Left colon (tissue), 2 donors: ENCODE data around the gene EIF2S2. TPM values are rescaled to one million over a fixed set of nuclear protein-coding genes. Genes with fewer than 3 reads are reported as not detected.
"Not testable (repeated sequence)": the region's sequence is repeated elsewhere in the genome, so short reads cannot be mapped to it uniquely, and the experiment has no call there.

Experiments used
- ATAC-seq: fragments of 200-7000 bp; cut with Tn5 transposase; one replicate; pipeline ENCODE4 v1.9.1; 2020; ENCODE audit warnings: mild to moderate bottlenecking, moderate library complexity
- DNase-seq, 2 donors: peaks; one replicate each; pipeline ENCODE4 v3.0.0-alpha.2; 2020
- intact Hi-C, 2 donors: fragments of 100-400 bp; cut with DNase I in 1 of 2; cut with micrococcal nuclease in 1 of 2; formaldehyde crosslinking; loops; one replicate each; pipeline versions ENCODE4 v1.11.2 to v1.14.0; 2022; cut with DNase I, micrococcal nuclease
- long read RNA-seq: library from polyadenylated mRNA; unstranded; transcript quantifications from one replicate; pipeline ENCODE4 v2.0.0, GENCODE V29; 2021
- total RNA-seq, 2 donors: library from RNA; stranded (reverse); fragmentation: NEBNext Ultra II Directional; extraction: Animal tissue kit (Norgen Biotek cat#: 25700); gene quantifications; one replicate each; pipeline ENCODE4 v1.2.1, GENCODE V29; 2021
- donor health status: DM: no; HTN: no; CAD: no.
- donor health status: DM: yes; HTN: yes; CAD: no.

Gene EIF2S2, protein sequence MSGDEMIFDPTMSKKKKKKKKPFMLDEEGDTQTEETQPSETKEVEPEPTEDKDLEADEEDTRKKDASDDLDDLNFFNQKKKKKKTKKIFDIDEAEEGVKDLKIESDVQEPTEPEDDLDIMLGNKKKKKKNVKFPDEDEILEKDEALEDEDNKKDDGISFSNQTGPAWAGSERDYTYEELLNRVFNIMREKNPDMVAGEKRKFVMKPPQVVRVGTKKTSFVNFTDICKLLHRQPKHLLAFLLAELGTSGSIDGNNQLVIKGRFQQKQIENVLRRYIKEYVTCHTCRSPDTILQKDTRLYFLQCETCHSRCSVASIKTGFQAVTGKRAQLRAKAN
- 10 to 100 TPM; 39.8 to 51.1 TPM for total RNA-seq
- long read RNA-seq, transcript EIF2S2-201 (9 exons, 2,656 nt), result major isoform, 63 of 93 reads
- long read RNA-seq, partial matches to known transcripts, result 24 of 93 reads
- long read RNA-seq, other reads (novel, unspliced or antisense), result 6 of 93 reads

DNA sequence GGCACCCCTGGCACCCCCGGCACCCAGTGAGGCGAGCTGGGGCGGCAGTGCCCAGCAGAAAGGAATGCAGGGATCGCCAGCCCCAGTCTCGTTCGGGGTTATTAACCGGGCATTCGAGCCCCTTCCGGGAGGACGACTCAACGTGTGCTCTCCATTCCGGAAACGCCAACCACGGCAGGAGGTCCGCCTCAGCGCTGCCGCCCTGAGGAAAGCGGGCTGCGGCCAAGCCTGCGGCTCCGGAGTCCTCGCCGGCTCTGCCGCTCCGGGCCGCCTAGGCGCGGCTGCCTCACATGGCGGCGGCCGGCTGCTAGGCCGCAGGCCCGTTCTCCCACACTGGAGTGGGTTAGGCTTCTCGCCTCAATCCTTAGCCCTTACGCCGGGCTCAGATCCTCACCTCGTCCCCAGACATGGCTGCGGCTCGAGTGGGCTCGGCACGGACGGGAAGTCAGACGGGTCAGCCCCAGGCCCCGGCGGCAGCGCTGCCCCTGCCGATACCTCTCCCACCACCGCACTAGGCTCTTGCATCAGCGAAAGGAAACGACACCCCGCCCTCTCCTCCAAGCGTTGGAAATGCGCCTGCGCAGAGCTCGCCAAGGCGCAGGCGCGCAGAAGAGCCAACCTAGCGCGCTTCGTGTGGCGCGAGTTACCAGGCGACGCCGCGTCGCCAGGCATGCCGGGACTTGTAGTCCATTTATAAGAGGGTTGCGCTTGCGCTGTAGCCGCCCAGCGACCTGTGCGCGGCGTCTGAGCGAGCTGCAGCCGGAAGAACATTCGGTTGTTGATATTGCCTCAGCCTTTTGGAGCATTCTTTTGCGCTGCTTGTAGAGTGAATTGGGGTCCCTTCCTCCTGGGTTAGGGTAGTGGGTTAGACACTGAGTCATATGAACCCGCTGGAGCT is at the start of gene EIF2S2:
EIF2S2 (minus strand) TSS at position 542 of the 898 bp plus-strand sequence; CDS start at position 409, 133 bp downstream.
- DNase-seq (peak; percentile 97), ATAC-seq (peak; percentile 88)
- intact Hi-C loops, result no loop called here

DNA sequence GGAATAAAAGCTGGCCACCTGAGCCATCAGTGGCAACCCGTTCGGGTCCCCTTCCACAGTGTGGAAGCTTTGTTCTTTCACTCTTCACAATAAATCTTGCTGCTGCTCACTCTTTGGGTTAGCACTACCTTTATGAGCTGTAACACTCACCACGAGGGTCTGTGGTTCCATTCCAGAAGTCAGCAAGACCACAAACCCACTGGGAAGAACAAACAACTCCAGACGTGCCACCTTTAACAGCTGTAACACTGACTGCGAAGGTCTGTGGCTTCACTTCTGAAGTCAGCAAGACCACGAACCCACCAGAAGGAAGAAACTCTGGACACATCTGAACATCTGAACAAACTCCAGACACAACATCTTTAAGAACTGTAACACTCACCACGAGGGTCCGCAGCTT is 45.7 kb upstream of the EIF2S2 start:
- ATAC-seq, intact Hi-C loops, DNase-seq: not testable (repeated sequence)

DNA sequence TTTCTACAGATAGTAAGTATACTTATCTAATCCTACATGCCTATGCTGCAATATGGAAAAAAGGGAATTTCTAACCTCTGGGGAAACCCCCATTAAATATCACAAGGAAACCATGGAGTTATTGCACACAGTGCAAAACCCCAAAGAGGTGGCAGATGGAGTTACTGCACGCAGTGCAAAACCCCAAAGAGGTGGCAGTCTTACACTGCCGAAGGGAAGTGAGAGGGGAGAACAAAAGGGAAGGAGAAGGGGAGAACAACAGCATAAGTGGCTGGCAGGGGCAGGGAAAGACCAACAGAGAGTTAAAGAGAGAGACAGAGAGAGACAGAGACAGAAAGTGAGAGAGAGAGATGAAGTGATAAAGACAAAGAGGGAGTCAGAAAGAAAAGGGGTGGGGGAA is 43.8 kb upstream of the EIF2S2 start:
- no peak for ATAC-seq
- intact Hi-C loops, result no loop called here

DNA sequence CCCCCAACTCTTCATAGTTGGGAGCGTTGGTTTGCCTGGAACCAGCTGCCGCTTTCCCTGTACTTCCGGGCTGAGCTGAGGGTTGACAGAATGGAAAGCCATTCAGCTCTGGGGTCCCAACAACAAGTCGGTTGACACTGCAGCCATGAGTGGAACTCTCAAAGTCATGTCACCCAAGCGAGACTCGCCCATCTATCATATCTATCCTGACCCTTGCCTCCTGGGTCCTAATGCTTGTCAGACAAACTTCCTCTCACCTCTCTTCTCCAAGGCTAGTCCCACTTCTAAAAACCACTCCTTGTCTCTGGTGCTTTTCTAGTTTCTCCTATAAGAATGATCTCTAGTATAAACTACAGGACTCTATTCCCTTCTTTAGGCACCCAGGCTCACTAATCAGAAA is 41.1 kb upstream of the EIF2S2 start:
- ATAC-seq, DNase-seq, intact Hi-C loops: not testable (repeated sequence)

More for the DNA sequence above, 43.8 kb upstream of the EIF2S2 start:
- DNase-seq, result no peak

DNA sequence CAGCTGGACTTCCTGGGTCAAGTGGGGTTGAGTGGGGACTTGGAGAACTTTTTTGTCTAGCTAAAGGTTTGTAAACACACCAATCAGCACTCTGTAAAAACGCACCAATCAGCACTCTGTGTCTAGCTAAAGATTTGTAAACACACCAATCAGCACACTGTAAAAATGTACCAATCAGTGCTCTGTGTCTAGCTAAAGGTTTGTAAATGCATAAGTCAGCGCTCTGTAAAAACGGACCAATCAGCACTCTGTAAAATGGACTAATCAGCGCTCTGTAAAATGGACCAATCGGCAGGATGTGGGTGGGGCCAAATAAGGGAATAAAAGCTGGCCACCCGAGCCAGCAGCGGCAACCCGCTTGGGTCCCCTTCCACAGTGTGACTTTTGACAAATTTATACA is 40.0 kb upstream of the EIF2S2 start:
- intact Hi-C loops, DNase-seq, ATAC-seq: not testable (repeated sequence)

DNA sequence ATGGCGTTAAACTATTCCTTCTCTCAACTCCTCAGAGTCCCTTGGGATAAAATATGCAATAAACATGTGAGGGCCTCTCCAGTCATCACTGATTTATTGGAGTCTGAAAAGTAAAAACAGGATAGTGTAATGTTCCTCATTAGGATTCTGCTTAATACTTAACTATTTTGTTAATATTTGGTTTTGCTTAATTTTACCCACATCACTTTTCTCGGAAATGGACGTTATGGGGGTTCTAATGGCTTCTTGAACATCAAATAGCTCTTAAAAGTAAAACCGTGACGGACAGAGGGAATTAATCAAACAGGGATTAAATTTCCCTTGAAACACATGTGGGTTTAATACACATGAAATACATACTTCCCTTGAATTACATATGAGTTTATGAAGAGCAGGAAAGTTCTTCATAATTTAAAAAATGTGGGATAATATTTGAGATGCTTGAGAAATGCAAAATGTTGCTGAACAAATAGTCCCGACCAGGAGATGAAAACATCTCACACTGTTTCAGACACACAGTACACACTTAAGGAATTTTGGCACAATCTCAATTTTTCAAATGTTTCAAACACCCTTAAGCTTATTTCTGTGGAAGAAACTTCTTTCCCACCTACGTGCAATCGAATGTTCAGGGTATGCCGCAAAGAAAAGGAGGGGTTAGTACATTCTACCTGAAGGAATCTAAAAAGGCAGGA is 38.4 kb upstream of the EIF2S2 start:
- DNase-seq (no peak), ATAC-seq (no peak)
- intact Hi-C loops, result no loop called here

DNA sequence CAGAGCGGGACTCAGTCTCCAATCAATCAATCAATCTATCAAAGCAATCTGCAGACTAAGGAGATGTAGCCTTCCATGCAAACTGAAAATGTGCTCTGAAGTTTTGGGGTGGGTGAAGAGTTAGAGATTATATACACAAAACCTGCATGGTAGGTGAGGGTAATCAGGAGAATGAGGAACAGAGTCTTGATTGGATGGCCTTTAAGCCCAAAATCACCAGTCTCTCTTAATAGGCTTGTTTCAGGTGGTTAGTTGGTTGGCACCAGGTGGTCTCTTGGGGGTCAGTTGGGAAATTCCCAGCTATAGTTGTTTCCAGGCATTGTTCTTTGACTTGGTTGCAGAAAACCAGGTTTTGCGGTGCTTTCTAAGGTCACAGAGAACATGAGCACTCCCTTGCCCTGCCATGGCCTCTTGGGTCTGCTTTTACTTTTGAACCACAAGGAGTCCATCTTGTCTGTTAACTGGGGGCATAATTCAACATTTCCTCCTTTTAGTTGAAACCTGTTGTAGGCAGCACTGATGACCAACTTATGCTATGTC is 33.3 kb upstream of the EIF2S2 start:
- no peak for DNase-seq
- intact Hi-C loops, result no loop called here
- no peak for ATAC-seq

DNA sequence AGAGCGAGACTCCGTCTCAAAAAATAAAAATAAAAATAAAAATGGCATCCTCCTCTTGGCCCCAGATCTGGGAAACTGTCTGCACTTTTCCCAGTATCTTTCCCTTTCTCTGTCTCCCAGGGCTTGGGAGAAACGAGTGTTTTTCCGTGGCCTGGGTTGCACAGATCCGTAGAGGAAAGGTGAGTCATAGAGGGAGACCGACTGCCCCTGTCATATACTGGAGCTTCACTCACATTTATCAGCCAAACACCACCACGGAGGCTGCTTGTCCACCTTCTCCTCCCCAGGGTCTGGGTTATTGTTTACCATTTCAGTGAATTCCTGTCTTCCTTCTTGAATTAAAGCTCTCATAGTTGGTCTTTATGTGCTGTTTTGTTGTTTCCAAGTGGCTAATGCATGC is 31.9 kb upstream of the EIF2S2 start:
- ATAC-seq, result no peak
- DNase-seq, result no peak
- intact Hi-C loops, result no loop called here

DNA sequence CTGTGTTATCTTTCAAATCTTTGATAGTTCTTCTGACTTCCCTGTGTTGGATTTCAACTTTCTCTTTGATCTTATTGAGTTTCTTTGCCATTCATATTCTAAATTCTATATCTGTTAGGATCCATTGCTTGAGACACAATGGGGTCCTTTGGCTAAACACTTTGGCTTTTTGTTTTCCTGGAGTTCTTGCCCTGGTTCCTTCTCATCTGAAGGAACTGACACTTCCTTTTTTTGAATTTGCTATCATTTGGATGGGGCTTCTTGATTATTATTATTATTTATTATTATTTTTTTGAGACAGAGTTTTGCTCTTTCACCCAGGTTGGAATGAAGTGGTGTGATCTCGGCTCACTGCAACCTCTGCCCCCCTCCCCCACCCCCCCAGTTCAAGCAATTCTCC is 30.1 kb upstream of the EIF2S2 start:
- intact Hi-C loops, result no loop called here
- no peak for DNase-seq
- no peak for ATAC-seq

DNA sequence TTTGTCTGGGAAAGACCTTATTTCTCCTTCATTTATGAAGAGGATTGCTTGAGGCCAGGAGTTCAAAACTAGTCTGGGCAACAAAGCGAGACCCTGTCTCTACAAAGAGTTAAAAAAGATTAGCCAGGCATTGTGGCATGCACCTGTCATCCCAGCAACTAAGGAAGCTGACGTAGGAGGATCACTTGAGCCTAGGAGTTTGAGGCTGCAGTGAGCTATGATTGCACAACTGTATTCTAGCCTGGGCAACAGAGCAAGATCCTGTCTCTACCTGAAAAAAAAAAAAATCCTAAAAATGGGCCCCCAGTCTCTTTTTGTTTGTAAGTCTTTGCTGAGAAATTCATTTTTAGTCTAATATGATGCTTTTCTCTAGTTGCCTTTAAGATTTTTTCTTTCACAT is 29.2 kb upstream of the EIF2S2 start:
- intact Hi-C loops, result no loop called here
- DNase-seq, result no peak
- no peak for ATAC-seq

DNA sequence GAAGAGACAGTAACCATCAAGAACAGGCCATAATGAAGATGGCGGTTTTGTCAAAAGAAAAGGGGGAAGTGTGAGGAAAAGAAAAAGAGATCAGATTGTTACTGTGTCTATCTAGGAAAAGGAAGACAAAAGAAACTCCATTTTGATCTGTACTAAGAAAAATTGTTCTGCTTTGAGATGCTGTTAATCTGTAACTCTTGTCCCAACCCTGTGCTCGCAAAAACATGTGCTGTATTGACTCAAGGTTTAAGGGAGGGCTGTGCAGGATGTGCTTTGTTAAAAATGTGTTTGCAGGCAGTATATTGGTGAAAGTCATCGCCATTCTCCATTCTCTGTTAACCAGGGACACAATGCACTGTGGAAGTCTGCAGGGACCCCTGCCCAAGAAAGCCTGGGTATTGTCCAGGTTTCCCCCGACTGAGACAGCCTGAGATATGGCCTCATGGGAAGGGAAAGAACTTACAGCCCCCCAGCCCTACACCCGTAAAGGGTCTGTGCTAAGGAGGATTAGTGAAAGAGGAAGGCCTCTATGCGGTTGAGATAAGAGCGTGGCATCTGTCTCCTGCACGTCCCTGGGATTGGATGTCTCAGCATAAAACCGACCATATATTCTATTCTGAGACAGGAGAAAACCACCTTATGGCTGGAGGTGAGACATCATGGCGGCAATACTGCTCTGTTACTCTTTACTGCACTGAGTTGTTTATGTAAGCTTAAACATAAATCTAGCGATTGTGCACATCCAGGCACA is 23.7 kb upstream of the EIF2S2 start:
- intact Hi-C loops, DNase-seq, ATAC-seq: not testable (repeated sequence)

DNA sequence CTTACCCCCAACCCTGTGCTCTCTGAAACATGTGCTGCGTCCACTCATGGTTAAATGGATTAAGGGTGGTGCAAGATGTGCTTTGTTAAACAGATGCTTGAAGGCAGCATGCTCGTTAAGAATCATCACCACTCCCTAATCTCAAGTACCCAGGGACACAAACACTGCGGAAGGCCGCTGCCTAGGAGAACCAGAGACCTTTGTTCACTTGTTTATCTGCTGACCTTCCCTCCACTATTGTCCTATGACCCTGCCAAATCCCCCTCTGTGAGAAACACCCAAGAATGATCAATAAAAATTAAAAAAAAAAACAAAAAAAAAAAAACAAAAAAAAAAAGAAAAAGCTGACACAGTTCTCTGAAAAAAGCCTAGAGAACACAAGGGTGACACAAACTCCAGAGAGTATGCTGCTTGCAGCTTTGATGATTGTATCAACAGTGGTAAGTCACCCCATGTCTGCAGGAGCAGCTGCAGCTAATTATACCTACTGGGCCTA is 21.4 kb upstream of the EIF2S2 start:
- intact Hi-C loops, DNase-seq, ATAC-seq: not testable (repeated sequence)

DNA sequence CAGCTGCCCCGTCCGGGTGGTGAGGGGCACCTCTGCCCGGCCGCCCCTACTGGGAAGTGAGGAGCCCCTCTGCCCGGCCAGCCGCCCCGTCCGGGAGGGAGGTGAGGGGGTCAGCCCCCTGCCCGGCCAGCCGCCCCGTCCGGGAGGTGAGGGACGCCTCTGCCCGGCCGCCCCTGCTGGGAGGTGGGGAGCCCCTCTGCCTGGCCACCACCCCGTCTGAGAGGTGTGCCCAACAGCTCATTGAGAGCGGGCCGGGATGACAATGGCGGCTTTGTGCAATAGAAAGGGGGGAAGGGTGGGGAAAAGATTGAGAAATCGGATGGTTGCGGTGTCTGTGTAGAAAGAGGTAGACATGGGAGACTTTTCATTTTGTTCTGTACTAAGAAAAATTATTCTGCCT is 20.9 kb upstream of the EIF2S2 start:
- DNase-seq, ATAC-seq, intact Hi-C loops: not testable (repeated sequence)

DNA sequence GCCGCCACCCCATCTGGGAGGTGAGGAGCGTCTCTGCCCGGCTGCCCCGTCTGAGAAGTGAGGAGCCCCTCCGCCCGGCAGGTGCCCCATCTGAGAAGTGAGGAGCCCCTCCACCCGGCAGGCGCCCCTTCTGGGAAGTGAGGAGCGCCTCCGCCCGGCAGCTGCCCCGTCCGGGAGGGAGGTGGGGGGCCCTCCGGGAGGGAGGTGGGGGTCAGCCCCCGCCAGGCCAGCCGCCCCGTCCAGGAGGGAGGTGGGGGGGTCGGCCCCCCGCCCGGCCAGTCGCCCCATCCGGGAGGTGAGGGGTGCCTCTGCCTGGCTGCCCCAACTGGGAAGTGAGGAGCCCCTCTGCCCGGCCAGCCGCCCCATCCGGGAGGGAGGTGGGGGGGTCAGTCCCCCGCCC is 20.4 kb upstream of the EIF2S2 start:
- intact Hi-C loops, DNase-seq, ATAC-seq: not testable (repeated sequence)

DNA sequence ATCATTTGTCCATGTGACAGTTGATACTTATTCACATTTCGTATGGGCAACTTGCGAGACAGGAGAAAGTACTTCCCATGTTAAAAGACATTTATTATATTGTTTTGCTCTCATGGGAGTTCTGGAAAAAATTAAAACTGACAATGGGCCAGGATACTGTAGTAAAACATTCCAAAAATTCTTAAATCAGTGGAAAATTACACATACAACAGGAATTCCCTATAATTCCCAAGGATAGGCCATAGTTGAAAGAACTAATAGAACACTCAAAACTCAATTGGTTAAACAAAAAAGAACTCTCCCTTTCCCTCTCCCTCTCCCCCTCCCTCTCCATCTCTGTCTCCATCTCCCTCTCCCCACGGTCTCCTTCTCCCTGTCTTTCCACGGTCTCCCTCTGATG is 19.4 kb upstream of the EIF2S2 start:
- ATAC-seq (no peak), DNase-seq (no peak)
- intact Hi-C loops, result no loop called here

DNA sequence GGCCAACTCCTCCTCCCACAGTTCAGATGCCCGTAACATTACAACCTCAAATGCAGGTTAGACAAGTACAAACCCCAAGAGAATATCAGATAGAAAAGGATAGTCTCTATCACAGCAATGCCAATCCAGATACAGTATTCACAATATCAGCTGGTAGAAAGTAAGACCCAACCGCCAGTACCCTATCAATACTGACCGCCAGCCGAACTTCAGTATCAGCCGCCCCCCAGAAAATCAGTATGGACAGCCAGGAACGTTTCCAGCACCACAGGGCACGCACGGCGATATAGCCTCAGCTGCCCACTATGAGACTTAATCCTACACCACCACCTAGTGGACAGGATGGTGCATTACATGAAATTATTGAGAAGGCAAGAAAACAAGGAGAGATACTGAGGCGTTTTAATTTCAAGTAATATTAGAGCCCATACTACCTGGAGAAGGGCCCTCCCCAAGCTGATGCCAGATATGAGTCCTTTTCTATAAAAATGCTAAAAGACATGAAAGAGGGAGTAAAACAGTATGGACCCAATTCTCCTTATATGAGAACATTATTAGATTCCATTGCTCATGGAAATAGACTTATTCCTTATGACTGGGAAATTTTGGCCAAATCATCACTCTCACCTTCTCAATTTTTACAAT is 17.6 kb upstream of the EIF2S2 start:
- DNase-seq (peak; percentile 30 to 42), ATAC-seq (peak; percentile 87)
- intact Hi-C loops, result no loop called here

DNA sequence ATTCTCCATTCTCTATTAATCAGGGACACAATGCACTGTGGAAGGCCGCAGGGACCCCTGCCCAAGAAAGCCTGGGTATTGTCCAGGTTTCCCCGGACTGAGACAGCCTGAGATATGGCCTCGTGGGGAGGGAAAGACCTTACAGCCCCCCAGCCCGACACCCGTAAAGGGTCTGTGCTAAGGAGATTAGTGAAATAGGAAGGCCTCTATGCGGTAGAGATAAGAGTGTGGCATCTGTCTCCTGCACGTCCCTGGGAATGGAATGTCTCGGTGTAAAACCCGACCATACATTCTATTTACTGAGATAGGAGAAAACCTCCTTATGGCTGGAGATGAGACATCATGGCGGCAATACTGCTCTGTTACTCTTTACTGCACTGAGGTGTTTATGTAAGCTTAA is 15.7 kb upstream of the EIF2S2 start:
- DNase-seq (no peak), ATAC-seq (no peak)
- intact Hi-C loops, result no loop called here
